Fibroblast of mammary gland (primary cell): ENCODE results near the gene OPN4.

Experiments used
- DNase-seq: peaks from one replicate; pipeline ENCODE4 v3.0.0-alpha.2; 2010; ENCODE audit warnings: low read depth
- H3K4me3 ChIP-seq: 2 replicates; pipeline ENCODE4 v1.5.1; 2011; ENCODE audit warnings: low read depth, mild to moderate bottlenecking, low read length, moderate library complexity; ENCODE audit not compliant: control insufficient read depth
- CTCF ChIP-seq: conservative IDR thresholded peaks from 2 replicates; pipeline ENCODE4 v1.5.1; 2011; ENCODE audit warnings: low read depth, low read length, inconsistent platforms; ENCODE audit not compliant: control insufficient read depth, insufficient read depth

Gene OPN4

GRCh38 chr10:86654411-86655172 is at the start of gene OPN4:
OPN4 (plus strand) TSS chr10:86654547; CDS start chr10:86654784, 237 bp downstream.
- no peak within 1 kb of the TSS for H3K4me3 ChIP-seq
- TF ChIP-seq CTCF: no peak
- peak; percentile 36 for DNase-seq

GRCh38 chr10:86607674-86608073 is 46.7 kb upstream of the OPN4 start:
- no peak overlapping the region for H3K4me3 ChIP-seq
- no peak for DNase-seq
- no peak for TF ChIP-seq CTCF

- DNase-seq: no peak
- no peak overlapping the region for H3K4me3 ChIP-seq
- no peak for TF ChIP-seq CTCF
Observed at GRCh38 chr10:86609920-86610319, 44.4 kb upstream of the OPN4 start.

- no peak for TF ChIP-seq CTCF
Observed at GRCh38 chr10:86611386-86611785, 43.0 kb upstream of the OPN4 start.

GRCh38 chr10:86613096-86613495 is 41.3 kb upstream of the OPN4 start:
- no peak for TF ChIP-seq CTCF
- H3K4me3 ChIP-seq: no peak overlapping the region
- no peak for DNase-seq

More at GRCh38 chr10:86611386-86611785, 43.0 kb upstream of the OPN4 start:
- H3K4me3 ChIP-seq: no peak overlapping the region
- no peak for DNase-seq

- no peak for DNase-seq
- TF ChIP-seq CTCF: no peak
- H3K4me3 ChIP-seq: no peak overlapping the region
Observed at GRCh38 chr10:86613905-86614304, 40.4 kb upstream of the OPN4 start.
